HG02885 (cell line): ENCODE measurements around the gene POMZP3.
A peak's percentile ranks its signal among the peaks of the same experiment; 100 is the strongest.
"Not testable (repeated sequence)": the region's sequence is repeated elsewhere in the genome, so short reads cannot be mapped to it uniquely, and the experiment has no call there.

ENCODE experiments used
- ATAC-seq: cut with Tn5 transposase; IDR thresholded peaks from one replicate; pipeline ENCODE4 v1.9.1; 2021; ENCODE audit warnings: mild to moderate bottlenecking; ENCODE audit not compliant: unreplicated experiment, poor library complexity

POMZP3 gene

GRCh38 chr7:76626989-76627642 is at the start of gene POMZP3:
POMZP3 (minus strand) TSS chr7:76627279; CDS start chr7:76626064, 1,215 bp downstream.
- peak; percentile 87 for ATAC-seq

- ATAC-seq = not testable (repeated sequence)
These were observed 48.7 kb upstream of the POMZP3 start for GRCh38 chr7:76675783-76676182.

GRCh38 chr7:76673346-76673745 is 46.3 kb upstream of the POMZP3 start:
- not testable (repeated sequence) for ATAC-seq

GRCh38 chr7:76659212-76659611 is 32.1 kb upstream of the POMZP3 start:
- not testable (repeated sequence) for ATAC-seq

GRCh38 chr7:76656425-76656824 is 29.3 kb upstream of the POMZP3 start:
- ATAC-seq = not testable (repeated sequence)

GRCh38 chr7:76642620-76643019 is 15.5 kb upstream of the POMZP3 start:
- not testable (repeated sequence) for ATAC-seq

GRCh38 chr7:76637061-76637691 is 10.1 kb upstream of the POMZP3 start:
- peak; percentile 83 for ATAC-seq

GRCh38 chr7:76626581-76626980 is 498 bp downstream of the POMZP3 start:
- peak; percentile 42 for ATAC-seq

GRCh38 chr7:76619439-76620190 is 7.5 kb downstream of the POMZP3 start:
- not testable (repeated sequence) for ATAC-seq

GRCh38 chr7:76613783-76614182 is 13.3 kb downstream of the POMZP3 start:
- not testable (repeated sequence) for ATAC-seq

GRCh38 chr7:76612232-76612631 is 14.8 kb downstream of the POMZP3 start:
- ATAC-seq = not testable (repeated sequence)

GRCh38 chr7:76609864-76610263 is 17.2 kb downstream of the POMZP3 start:
- peak; percentile 66 for ATAC-seq

- not testable (repeated sequence) for ATAC-seq
These were observed 18.6 kb downstream of the POMZP3 start for GRCh38 chr7:76608469-76608868.

- peak; percentile 96 for ATAC-seq
These were observed 21.1 kb downstream of the POMZP3 start for GRCh38 chr7:76606027-76606426.

- ATAC-seq = not testable (repeated sequence)
These were observed 26.4 kb downstream of the POMZP3 start for GRCh38 chr7:76600650-76601049.

- peak; percentile 63 for ATAC-seq
These were observed 27.0 kb downstream of the POMZP3 start for GRCh38 chr7:76600116-76600482.

- not testable (repeated sequence) for ATAC-seq
These were observed 28.4 kb downstream of the POMZP3 start for GRCh38 chr7:76598590-76599264.

- ATAC-seq = not testable (repeated sequence)
These were observed 29.8 kb downstream of the POMZP3 start for GRCh38 chr7:76597288-76597687.

GRCh38 chr7:76592694-76593093 is 34.4 kb downstream of the POMZP3 start:
- ATAC-seq = not testable (repeated sequence)

GRCh38 chr7:76591602-76592304 is 35.3 kb downstream of the POMZP3 start:
- peak; percentile 67 for ATAC-seq
